PC-3 (cell line): ENCODE data around the gene MRPL14.

ENCODE experiments used
- CTCF ChIP-seq: fragments of 300-600 bp; sonication (generic); conservative IDR thresholded peaks from 2 replicates; pipeline ENCODE4 v1.5.1; 2017; ENCODE audit warnings: antibody characterized with exemption, low read depth, mild to moderate bottlenecking, low read length
- EZH2 ChIP-seq: fragments of 300-600 bp; sonication (generic); IDR thresholded peaks from one replicate; pipeline ENCODE4 v1.6.1; 2017; ENCODE audit warnings: antibody characterized with exemption, mild to moderate bottlenecking, low read length; ENCODE audit not compliant: unreplicated experiment

- no peak for TF ChIP-seq CTCF
- TF ChIP-seq EZH2, result no peak
Measured at GRCh38 chr6:44116641-44117382, 10.4 kb downstream of the MRPL14 start.
